GM12878 (cell line): Measurements from ENCODE around the gene CEACAM1.

Source experiments
- BACH1 ChIP-seq: fragments of 450-650 bp; IDR thresholded peaks from 2 replicates; pipeline ENCODE4 v1.6.1; 2017; ENCODE audit warnings: mild to moderate bottlenecking, borderline replicate concordance
- BHLHE40 ChIP-seq, 2 experiments: fragments of 450-650 bp in 1 of 2; IDR thresholded peaks; 2 replicates each; pipeline ENCODE4 v1.6.1; 2011 to 2017; ENCODE audit warnings: low read depth in 2 of 2, borderline replicate concordance in 1 of 2, improper control_type of control experiment in 1 of 2, low read length in 1 of 2, mild to moderate bottlenecking in 1 of 2
- CHD2 ChIP-seq: IDR thresholded peaks from 2 replicates; pipeline ENCODE4 v1.6.1; 2011; ENCODE audit warnings: low read depth, low read length, improper control_type of control experiment, borderline replicate concordance
- EZH2 ChIP-seq: IDR thresholded peaks from 2 replicates; pipeline ENCODE4 v1.6.1; 2012; ENCODE audit warnings: low read depth, mild to moderate bottlenecking, control low read depth, inconsistent platforms, low read length, borderline replicate concordance; ENCODE audit not compliant: control insufficient read depth
- KDM1A ChIP-seq: fragments of 200-600 bp; sonication (generic); IDR thresholded peaks from 2 replicates; pipeline ENCODE4 v1.6.1; 2016; ENCODE audit warnings: borderline replicate concordance
- POLR2A ChIP-seq: IDR thresholded peaks from 2 replicates; pipeline ENCODE4 v1.6.1; 2011; ENCODE audit warnings: low read depth, mild to moderate bottlenecking, low read length
- POLR2AphosphoS5 ChIP-seq: IDR thresholded peaks from 2 replicates; pipeline ENCODE4 v1.6.1; 2011; ENCODE audit warnings: mild to moderate bottlenecking, low read length, inconsistent platforms
- RB1 ChIP-seq: fragments of 450-650 bp; formaldehyde crosslinking; IDR thresholded peaks from 2 replicates; pipeline ENCODE4 v1.6.1; 2017; ENCODE audit warnings: mild to moderate bottlenecking, borderline replicate concordance
- SP1 ChIP-seq: IDR thresholded peaks from one replicate; pipeline ENCODE4 v1.6.1; 2011; ENCODE audit warnings: low read depth, low read length
- SUZ12 ChIP-seq: fragments of 200-600 bp; sonication (generic); IDR thresholded peaks from one replicate; pipeline ENCODE4 v1.6.1; 2018; ENCODE audit warnings: antibody characterized with exemption, mild to moderate bottlenecking; ENCODE audit not compliant: unreplicated experiment
- TARDBP ChIP-seq: IDR thresholded peaks from 2 replicates; pipeline ENCODE4 v1.6.1; 2016; ENCODE audit warnings: borderline replicate concordance
- TF ChIP-seq, protein P1 (sequence below), 3 experiments: IDR thresholded peaks in 2 of 3; conservative IDR thresholded peaks in 1 of 3; 2 replicates each; pipeline ENCODE4 v1.5.1; 2011; ENCODE audit warnings: low read depth in 3 of 3, low read length in 3 of 3, mild to moderate bottlenecking in 3 of 3, control low read depth in 2 of 3, moderate library complexity in 2 of 3, inconsistent platforms in 1 of 3, mixed read lengths in 1 of 3; ENCODE audit not compliant: control insufficient read depth in 2 of 3, insufficient read depth in 1 of 3; ENCODE audit errors: extremely low read depth in 1 of 3

DNA sequence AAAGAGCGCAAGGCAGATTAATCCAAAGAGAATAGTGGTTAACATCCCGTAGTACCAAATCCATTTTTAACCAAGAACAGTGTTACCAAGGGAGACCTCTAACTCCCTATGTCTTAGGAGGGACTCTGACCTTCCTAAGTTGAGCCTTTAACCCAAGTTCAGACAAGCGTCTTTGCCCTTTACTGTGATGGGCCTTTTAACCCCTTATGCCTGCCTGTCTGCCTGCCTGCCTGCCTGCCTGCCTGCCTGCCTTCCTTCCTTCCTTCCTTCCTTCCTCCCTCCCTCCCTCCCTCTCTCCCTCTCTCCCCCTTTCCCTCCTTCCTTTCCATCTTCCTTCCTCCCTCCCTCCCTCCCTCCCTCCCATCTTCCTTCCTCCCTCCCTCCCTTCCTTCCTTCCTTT is 32.6 kb downstream of the CEACAM1 start:
- TF ChIP-seq POLR2AphosphoS5: no peak
- TF ChIP-seq POLR2A: no peak
- TF ChIP-seq SP1: no peak
- no peak for TF ChIP-seq SUZ12
- TF ChIP-seq, protein P1, sequence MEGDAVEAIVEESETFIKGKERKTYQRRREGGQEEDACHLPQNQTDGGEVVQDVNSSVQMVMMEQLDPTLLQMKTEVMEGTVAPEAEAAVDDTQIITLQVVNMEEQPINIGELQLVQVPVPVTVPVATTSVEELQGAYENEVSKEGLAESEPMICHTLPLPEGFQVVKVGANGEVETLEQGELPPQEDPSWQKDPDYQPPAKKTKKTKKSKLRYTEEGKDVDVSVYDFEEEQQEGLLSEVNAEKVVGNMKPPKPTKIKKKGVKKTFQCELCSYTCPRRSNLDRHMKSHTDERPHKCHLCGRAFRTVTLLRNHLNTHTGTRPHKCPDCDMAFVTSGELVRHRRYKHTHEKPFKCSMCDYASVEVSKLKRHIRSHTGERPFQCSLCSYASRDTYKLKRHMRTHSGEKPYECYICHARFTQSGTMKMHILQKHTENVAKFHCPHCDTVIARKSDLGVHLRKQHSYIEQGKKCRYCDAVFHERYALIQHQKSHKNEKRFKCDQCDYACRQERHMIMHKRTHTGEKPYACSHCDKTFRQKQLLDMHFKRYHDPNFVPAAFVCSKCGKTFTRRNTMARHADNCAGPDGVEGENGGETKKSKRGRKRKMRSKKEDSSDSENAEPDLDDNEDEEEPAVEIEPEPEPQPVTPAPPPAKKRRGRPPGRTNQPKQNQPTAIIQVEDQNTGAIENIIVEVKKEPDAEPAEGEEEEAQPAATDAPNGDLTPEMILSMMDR (IDR thresholded peaks at IDR 0.05 in 2 of 3, conservative IDR thresholded peaks at IDR 0.05 in 1 of 3; ENCODE audit: control insufficient read depth in 2 of 3, extremely low read depth in 1 of 3, insufficient read depth in 1 of 3, low read depth in 3 of 3, low read length in 3 of 3): no peak
- TF ChIP-seq TARDBP: no peak
- TF ChIP-seq KDM1A: no peak
- no peak for TF ChIP-seq EZH2
- TF ChIP-seq BHLHE40 (IDR thresholded peaks at IDR 0.05; ENCODE audit: borderline replicate concordance in 1 of 2, low read depth in 2 of 2, low read length in 1 of 2): no peak
- no peak for TF ChIP-seq CHD2
- no peak for TF ChIP-seq RB1
- TF ChIP-seq BACH1: no peak
